HG03520 (cell line): ENCODE data around the gene NANS.
A peak's percentile ranks its signal among the peaks of the same experiment; 100 is the strongest.
"Not testable (repeated sequence)": the region's sequence is repeated elsewhere in the genome, so short reads cannot be mapped to it uniquely, and the experiment has no call there.

Experiments used
- ATAC-seq: cut with Tn5 transposase; IDR thresholded peaks from one replicate; pipeline ENCODE4 v1.9.1; 2021; ENCODE audit warnings: mild to moderate bottlenecking, moderate library complexity; ENCODE audit not compliant: unreplicated experiment

NANS gene, protein sequence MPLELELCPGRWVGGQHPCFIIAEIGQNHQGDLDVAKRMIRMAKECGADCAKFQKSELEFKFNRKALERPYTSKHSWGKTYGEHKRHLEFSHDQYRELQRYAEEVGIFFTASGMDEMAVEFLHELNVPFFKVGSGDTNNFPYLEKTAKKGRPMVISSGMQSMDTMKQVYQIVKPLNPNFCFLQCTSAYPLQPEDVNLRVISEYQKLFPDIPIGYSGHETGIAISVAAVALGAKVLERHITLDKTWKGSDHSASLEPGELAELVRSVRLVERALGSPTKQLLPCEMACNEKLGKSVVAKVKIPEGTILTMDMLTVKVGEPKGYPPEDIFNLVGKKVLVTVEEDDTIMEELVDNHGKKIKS

DNA sequence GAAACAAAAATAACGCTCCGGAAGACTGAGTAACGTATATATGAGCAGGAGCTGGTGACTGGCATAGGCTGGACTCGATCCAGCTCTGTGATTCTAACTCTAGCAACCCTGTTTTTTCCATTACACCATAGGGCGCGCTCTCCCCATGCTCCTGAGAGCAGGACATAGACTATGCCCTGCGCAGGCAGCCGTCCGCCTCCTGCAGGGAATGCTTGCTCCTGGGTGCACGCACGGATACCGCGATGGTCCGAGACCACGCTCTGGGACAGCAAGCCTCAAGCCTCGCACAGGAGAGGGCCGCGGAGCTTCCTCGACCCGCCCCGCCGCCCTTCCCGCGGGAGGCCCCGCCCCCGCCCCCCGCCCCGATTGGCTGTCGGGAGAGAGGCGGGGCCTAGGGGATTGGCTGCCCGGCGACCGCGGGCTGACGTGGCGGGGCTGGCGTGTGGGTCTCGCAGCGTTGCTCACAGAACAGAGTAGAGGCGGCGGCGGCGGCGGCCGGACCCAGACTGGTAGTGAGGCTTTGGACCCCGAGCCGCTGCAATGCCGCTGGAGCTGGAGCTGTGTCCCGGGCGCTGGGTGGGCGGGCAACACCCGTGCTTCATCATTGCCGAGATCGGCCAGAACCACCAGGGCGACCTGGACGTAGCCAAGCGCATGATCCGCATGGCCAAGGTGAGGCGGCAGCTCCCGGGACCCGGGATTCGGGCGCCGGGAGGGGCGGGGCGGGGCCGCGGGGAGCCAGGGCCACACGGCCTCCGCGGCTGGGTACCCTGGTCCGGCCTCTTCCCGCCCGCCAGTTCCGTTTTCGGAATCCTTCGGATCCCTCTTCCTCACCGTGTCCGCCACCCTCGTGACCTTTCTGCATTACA, at the start of gene NANS:
NANS (plus strand) TSS at position 464 of the 869 bp plus-strand sequence; CDS start at position 541, 77 bp downstream.
- peak; percentile 88 for ATAC-seq

DNA sequence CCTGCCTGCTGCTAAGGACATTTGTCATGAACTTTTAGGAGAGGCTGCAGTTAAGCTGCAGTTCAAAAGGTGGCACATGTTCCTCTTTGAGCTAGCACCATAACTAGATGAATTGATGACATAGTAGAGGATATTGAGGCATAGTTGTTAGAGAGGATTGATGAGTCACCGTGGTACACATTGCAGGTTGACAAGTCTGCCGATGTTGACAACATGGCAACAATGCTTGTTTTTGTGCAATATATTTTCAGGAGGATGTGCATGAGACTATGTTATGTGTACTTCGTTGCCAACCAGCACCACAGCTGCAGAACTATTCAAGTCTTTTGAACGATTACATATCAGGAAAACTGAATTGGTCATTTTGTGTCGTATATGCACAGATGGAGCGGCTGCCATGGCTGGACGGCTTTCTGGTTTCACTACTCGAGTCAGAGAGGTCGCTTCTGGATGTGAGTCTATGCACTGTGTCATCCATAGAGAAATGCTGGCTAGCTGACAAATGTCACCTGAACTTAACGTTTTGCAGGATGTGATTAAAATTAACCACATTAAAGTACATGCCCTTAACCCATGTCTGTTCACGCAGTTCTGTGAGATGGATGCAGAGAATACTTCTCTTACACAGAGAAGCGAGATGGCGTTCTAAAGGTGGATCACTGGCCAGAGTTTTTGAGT, 49.1 kb upstream of the NANS start:
- ATAC-seq = no peak

DNA sequence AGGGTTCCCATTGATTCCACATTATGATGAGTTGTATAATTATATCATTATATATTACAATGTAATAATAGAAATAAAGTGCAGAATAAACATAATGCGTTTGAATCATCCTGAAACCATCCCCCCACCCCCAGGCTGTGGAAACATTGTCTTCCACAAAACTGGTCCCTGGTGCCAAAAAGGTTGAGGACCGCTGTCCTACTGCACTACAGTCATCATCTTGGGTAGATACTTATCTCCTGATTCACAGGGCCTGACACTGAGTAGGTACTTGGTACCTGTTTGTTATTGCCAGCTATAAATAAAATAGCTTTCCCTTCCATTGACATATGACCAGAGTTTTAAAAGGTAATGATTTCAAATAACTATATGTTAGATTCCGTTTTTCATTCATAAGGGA, 47.8 kb upstream of the NANS start:
- ATAC-seq = no peak

DNA sequence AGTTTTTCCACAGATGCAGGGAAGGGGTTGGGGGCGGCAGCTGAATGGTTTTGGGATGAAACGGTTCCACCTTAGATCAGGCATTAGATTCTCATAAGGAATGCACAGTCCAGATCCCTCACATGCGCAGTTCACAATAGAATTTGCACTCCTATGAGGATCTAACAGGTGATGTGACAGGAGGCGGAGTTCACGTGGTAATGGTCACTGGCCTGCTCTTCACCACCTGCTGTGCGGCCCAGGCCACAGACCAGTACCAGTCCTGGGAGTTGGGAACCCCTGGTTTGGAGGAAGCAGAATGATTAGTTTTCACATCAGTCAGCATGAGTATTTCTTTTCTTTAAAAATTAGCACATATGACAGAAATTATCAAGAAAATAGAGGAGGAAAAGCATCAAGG, 47.1 kb upstream of the NANS start:
- no peak for ATAC-seq

DNA sequence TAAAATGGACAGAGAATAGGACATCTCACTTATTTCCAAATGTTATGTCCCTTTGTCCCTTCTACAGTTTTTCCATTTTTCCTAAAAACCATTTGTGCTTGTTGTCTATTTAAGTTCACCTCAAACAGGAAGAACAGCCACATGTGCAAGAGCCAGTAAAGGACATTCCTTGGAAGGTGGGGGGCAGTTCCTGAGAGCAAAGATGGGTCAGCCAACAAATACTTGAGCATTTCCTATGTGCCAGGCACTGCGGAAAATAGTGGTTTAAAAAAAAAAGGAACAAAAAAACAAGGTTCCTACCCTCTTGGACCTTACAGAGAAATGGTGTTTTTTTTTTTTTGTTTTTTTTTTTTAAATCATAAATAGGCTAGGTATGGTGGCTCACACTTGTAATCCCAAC, 46.6 kb upstream of the NANS start:
- no peak for ATAC-seq

DNA sequence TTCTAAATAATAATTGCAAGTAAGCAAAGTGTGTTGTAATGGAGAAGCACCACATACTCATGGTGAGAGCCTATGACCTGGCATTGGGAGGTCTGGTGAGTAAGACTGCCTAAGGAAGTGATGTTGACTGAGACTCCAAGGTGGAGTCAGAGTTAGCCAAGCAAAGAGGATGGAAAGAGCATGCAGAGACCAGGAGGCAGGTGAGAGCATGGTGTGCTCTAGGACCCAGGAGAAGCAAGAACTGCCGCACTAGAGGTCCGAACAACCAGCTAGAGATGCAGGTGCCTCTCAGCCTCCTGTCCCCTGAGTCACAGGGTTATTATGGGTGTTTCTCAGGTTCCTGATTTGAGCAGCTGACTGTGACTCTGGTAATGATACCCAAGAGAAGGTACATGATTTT, 46.1 kb upstream of the NANS start:
- ATAC-seq = peak; percentile 95

DNA sequence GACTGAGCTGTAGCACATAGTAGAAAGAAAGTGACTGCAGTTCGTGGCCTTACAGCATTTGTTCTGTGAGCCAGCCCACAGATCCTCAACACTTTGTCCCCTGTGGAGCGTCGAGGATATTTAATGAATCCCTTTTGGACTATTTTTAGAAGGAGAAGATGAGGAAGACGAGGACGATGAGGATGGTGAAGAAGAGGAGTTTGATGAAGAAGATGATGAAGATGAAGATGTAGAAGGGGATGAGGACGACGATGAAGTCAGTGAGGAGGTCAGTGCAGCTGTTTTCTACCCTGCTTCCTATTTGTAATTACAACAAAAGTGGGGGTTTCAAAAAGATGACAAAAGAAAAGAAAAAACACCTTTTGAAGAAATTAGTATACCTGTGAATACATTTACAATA, 45.4 kb upstream of the NANS start:
- no peak for ATAC-seq

DNA sequence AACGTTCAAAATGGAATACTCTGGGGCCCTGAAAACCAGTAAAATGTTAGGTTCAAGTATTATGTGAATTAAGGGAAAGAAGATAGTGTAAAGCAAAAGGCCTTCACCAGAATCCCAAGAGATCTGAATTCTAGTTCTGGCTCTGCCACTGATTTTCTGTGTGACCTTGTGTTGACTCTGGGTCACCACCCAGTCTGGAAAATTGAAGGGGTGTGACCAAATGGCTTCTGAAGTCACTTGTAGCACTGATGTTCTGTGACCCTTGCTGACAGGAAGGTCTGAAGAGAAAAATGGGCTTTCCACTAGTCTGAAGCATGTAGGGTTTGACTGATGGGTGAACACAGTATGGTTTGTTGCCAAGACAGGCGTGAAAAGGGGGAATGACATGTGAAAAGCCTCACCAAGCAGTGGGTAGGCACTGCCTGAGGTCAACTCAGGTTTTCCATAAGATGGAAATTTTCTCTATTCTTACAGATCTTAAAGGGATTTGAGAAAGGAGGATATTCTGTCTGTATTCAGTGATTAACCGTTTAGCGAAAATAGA, 40.3 kb upstream of the NANS start:
- no peak for ATAC-seq

DNA sequence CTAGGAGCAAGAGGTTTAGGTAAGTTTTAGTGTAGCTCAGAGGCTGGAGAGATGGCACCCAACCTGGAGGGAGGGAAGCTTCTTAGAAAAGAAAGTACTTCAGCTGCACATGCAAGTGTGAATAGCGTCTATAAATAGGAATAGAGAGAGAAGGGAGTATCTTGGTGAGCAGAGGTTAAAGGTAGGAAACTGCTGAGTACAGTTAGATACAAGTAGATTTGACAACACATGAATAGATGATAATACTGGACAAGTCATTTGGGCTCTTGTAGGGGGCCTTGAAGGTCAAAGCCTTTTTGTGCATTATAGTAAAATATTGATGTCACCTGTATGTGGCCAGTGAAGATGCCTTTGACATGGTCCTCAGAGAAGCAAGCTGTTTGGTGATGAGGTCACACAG, 39.2 kb upstream of the NANS start:
- ATAC-seq = no peak

DNA sequence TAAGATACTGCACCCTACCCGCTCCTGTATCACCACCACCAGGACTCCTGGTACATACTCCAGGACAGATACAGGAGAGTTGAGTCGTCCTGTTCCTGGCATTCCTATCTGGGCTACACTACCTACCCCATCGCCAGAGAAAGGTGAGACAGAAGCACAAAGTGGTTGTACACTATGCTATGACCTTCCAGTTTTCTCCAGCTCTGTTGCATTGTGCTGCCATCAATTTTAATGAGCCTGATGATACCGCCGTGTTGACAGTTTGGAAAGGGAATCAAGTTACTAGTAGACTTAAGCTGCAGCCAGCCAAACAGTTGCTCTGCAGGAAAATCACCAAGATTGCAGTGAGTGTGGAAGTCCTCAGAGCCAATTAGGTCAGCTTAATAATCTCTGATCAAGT, 38.2 kb upstream of the NANS start:
- ATAC-seq = no peak

DNA sequence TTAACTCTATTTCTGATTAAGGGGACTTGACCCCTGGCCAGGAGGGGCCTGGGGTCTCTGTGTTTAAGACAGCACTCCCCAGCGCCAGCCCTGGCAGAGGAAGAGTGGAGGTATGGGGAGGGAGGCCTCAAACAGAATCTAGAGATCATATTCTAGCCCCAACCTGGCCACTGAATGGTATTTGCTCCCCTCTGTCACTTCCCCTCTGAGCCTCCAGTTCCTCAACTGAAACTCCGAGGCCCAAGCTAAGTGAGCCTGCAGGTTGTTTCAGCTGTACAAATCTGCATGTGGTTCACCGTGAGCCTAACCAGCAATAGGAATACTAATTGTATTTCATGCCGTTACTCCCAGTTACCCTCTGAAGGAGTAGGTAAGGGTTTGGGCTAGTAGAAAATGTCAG, 37.4 kb upstream of the NANS start:
- ATAC-seq = no peak

DNA sequence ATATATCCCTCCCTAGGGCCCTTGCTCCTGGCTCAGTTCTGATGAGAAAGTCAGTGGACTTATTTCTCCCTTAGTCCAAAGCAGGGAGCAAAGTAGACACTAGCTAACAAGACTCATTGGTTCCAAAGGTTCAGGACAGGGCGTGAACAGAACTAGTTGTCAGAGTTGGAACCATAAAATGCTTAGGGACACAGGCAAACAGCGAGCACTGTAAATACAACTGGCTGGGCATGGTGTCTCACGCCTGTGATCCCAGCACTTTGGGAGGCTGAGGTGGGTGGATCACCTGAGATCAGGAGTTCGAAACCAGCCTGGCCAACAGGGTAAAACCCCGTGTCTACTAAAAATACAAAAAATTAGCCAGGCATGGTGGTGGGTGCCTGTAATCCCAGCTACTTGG, 36.7 kb upstream of the NANS start:
- not testable (repeated sequence) for ATAC-seq

DNA sequence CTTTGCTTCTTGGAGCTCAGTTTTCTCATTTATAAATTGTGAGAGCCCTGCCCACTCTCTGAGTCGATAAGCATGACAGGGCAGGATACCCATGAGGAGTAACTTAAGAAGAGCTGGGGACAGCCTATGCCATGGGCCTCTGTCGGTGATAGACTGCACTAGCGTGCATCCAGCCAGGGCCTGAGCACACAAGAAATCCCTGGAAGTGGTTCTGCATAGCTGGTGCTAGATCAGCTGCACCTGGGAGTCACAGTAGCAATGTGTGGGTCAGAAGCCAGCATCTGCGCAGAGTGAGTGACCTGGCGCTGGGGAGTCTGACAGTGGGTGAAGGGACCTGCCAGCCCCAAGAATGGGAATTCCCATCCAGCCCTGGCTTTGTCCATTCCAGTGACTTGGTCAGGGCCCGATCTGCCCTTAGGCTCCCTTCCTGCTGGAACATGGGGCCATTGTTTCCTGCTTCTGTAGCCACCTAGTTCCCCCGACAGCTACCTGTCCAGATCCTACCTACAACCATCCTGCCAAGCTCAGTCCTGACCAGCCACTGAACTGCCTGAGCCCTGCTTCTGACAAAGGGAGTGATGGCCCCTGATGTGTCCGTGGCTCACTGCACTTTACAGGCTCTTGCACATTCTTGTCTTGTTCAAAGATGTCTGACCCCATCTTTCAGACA, 35.9 kb upstream of the NANS start:
- ATAC-seq = no peak

DNA sequence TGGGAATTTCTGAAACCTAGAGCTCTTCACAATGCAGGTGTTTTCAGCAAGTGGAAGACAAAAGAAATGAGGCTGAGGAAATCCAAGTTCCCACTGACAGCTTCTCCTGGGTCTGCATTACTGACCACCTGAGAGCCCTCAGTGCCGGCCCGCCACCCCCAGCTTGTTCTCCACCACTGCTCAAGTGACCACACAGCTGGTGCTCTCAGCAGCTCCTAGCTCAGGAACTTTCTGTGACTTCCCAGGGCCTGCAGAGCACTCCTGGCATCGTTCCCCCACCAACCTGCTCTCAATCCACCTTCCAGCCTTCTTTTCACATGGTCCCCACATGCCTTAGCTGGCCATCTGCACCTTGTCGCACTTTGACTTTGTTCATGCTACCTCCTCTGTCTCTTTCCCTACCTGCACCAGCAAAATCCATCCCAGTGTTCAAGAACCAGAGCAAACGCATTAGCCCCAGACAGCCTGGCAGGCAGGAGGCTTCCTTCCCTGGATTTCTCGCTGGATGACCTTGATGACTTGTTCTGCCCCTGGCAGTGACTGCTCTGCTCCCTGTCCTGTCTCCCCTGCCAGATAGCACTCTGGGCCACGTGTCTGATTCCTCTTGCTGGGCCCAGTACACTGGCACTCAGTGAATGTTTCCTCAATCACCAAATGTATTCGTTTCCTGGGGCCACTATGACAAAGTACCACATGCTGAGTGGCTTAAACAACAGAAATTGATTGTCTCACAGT, 35.1 kb upstream of the NANS start:
- no peak for ATAC-seq

DNA sequence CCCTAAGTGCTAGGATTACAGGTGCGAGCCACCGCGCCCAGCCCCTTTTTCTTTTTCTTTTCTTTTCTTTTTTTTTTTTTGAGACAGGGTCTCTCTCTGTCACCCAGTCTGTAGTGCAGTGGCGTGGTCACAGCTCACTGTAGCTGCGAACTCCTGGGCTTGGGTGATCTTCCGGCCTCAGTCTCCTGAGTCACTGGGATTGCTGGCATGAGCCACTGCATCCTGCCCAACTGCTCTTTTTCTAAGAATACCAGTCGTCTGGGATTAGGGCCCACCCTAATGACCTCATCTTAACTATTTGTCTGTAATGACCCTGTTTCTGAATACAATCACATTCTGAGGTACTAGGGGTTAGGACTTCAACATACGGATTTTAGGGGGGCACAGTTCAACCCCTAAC, 34.1 kb upstream of the NANS start:
- ATAC-seq = no peak

DNA sequence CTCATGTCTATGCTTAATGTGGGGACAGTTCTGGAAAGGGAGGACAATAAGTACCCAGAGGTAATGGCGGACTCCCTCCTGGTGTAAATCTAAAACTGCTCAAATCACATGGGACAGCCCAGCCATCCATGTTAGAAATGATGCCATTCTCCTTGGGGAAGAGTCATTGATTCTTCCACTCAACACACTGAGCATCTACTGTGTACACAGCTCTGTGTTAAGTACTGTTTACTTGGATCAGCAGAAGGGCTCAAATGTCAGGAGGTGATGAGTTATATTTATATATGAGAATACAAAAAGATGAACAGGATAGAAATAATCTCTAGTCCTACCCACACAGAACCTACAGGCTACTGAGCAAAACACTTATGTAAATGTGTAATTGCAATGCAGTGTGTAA, 31.8 kb upstream of the NANS start:
- no peak for ATAC-seq

DNA sequence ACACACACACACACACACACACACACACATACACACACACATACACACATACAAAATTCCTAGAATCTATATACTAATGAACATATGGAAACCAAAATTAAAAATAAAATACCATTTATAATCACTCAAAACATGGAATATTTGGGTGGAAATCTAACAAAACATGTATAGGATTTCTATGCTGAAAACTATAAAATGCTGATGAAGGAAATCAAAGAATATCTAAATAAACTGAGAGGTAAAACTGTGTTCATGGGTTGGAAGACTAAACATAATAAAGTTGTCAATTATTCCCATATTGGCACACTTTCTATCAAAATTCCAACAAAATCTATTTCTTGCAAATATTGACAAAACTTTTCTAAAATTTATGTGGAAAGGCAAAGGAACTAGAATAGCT, 25.4 kb upstream of the NANS start:
- ATAC-seq = no peak

DNA sequence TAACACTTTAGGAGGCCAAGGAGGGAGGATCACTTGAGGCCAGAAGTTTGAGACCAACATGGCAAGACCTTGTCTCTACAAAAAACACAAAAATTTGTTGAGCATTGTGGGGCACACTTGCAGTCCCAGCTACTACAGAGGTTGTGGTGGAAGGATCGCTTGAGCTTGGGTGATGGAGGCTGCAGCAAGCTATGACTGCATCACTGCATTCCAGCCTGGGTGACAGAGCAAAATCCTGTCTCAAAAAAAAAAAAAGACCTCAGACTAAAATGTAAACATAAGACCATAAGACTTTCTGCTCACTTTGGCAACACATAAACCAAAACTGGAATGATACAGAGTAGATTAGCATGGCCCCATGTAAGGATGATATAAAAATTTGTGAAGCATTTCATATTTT, 24.6 kb upstream of the NANS start:
- no peak for ATAC-seq

DNA sequence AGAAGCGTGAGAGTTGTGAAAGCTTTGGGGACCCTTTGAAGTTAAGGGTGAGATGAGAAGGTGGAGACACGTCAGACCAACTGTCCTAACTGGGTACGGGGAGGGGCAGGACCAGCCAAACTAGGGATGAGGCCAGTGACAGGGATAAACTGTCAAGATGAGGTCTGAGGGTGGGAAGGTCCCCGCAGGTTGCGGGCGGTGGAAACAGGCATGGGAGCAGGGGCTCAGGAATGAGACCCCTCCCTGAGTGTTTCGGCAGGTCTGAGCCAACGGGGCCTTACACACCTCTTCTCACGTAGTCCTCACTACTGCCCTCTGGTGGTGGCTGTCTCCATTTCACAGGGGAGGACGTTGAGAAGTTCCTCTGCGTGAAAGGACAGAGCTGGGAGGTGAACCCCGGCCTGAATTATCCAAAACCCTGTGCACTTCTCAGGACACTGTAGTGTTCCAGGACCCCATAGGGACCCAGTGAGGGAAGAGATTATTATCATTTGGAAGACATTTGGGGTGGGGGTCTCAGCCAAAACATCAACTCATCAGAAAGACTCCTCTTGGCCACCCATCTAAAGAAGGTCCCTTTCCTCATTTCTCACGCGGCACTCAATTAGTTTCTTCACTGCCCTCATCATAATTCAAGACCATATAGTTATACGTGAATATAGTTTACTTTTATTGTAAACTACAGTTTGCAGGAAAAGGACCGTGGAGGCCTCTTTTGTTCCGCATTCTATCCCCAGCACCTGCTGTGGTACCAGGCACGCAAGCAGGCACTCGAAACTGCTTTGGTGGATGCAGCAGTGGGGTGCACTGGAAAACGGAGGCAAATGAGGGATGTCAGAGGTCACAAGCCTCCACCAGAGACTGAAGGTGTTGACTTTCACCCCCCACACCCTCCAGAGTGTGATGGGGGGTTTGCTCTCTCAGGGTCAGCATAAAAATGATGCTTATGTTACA, 21.7 kb upstream of the NANS start:
- no peak for ATAC-seq
